ENCODE measurements around the gene FSTL5.

FSTL5 gene

DNA sequence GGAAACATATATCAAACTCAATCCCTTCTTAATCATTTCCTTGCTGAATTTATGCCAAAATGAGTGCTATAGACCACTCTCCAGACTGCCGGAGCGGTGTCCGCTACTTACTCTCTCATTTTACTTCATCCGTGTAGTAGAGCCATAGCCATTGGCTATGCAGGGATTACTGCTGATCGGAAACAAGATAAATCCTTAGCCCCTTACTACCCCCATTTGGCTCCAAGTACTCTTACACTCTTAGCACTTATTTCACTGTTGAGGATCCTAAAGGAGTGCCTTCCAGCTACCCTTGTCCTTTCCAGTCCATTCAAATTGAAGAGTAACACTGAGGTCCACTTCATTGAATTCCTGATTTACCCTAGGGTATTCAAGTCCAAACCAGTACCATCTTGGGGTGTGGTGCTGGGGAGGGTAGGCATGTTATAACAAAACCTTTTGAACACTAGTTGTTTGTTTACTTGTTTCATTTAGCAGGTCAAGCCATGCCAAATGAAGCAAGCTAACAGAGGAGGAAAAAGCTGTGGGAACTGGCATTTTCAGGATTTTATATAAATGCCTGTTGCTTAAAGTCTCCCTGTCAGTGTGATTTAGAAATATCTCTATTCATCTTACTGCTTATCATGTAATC lies 715.1 kb downstream of the FSTL5 start:
- H3K4me3 ChIP-seq (ENCODE audit: low read depth in 1 of 2, low read length in 2 of 2), result no peak overlapping the region
- no peak for TF ChIP-seq EZH2 (IDR thresholded peaks at IDR 0.05; ENCODE audit: borderline replicate concordance, low read depth, low read length, severe bottlenecking)
- H3K9me3 ChIP-seq (ENCODE audit: insufficient read depth, low read length, severe bottlenecking), result no peaks in the 10 kb centered on the region
- no peak for ATAC-seq (ENCODE audit: insufficient read depth, low read depth)
- no peaks in the 10 kb centered on the region for H3K4me1 ChIP-seq (ENCODE audit: insufficient read depth, low read length)
- H3K27me3 ChIP-seq (ENCODE audit: insufficient read depth, low read length, poor library complexity), result no peaks in the 10 kb centered on the region
- no peaks in the 10 kb centered on the region for H4K20me1 ChIP-seq (ENCODE audit: insufficient read depth, low read length)
- H3K9ac ChIP-seq (ENCODE audit: low read depth, low read length), result no peak overlapping the region
- no peak overlapping the region for H3K27ac ChIP-seq (ENCODE audit: low read length)
- no peak for DNase-seq
- no peak overlapping the region for H2AFZ ChIP-seq (ENCODE audit: low read depth, low read length)
- H3K79me2 ChIP-seq (ENCODE audit: insufficient read depth, low read length), result no peaks in the 10 kb centered on the region
- no peaks in the 10 kb centered on the region for H3K36me3 ChIP-seq (ENCODE audit: insufficient read depth, low read length)
- H3K4me2 ChIP-seq (ENCODE audit: insufficient read depth, low read length), result no peak overlapping the region

DNA sequence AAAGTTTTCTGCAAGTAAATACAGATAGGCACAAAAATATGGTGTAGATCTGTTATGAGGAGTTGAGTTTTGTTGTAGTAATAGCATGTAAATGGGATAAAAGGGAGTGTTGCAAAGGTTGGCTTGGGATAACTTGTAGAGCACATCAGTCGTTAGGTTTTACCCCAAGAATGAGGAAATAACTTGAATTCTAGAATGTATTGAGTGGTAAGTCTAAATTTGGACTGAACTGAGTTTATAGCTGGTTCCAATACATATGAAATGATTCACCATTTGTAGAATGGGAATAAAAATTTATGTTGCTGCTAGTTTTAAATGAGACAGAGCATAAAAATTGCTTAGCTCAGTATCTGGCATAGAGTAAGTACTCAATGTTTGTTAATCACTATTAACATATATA lies 719.2 kb downstream of the FSTL5 start:
- Histone ChIP-seq H3K27ac (ENCODE audit: low read length) (no peak overlapping the region), H3K79me2 (ENCODE audit: insufficient read depth, low read length) (no peaks in the 10 kb centered on the region), H3K4me1 (ENCODE audit: insufficient read depth, low read length) (no peaks in the 10 kb centered on the region), H3K36me3 (ENCODE audit: insufficient read depth, low read length) (no peaks in the 10 kb centered on the region), H3K4me3 (ENCODE audit: low read depth in 1 of 2, low read length in 2 of 2) (no peak overlapping the region), H3K9ac (ENCODE audit: low read depth, low read length) (no peak overlapping the region), H3K9me3 (ENCODE audit: insufficient read depth, low read length, severe bottlenecking) (no peaks in the 10 kb centered on the region), H4K20me1 (ENCODE audit: insufficient read depth, low read length) (no peaks in the 10 kb centered on the region), H3K27me3 (ENCODE audit: insufficient read depth, low read length, poor library complexity) (no peaks in the 10 kb centered on the region), H2AFZ (ENCODE audit: low read depth, low read length) (no peak overlapping the region), H3K4me2 (ENCODE audit: insufficient read depth, low read length) (no peak overlapping the region)
- TF ChIP-seq, protein P1, sequence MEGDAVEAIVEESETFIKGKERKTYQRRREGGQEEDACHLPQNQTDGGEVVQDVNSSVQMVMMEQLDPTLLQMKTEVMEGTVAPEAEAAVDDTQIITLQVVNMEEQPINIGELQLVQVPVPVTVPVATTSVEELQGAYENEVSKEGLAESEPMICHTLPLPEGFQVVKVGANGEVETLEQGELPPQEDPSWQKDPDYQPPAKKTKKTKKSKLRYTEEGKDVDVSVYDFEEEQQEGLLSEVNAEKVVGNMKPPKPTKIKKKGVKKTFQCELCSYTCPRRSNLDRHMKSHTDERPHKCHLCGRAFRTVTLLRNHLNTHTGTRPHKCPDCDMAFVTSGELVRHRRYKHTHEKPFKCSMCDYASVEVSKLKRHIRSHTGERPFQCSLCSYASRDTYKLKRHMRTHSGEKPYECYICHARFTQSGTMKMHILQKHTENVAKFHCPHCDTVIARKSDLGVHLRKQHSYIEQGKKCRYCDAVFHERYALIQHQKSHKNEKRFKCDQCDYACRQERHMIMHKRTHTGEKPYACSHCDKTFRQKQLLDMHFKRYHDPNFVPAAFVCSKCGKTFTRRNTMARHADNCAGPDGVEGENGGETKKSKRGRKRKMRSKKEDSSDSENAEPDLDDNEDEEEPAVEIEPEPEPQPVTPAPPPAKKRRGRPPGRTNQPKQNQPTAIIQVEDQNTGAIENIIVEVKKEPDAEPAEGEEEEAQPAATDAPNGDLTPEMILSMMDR (IDR thresholded peaks at IDR 0.05; ENCODE audit: borderline replicate concordance, extremely low read depth, low read length, poor library complexity, severe bottlenecking), result no peak
- no peak for TF ChIP-seq EZH2 (IDR thresholded peaks at IDR 0.05; ENCODE audit: borderline replicate concordance, low read depth, low read length, severe bottlenecking)
- DNase-seq (no peak), ATAC-seq (ENCODE audit: insufficient read depth, low read depth) (no peak)

DNA sequence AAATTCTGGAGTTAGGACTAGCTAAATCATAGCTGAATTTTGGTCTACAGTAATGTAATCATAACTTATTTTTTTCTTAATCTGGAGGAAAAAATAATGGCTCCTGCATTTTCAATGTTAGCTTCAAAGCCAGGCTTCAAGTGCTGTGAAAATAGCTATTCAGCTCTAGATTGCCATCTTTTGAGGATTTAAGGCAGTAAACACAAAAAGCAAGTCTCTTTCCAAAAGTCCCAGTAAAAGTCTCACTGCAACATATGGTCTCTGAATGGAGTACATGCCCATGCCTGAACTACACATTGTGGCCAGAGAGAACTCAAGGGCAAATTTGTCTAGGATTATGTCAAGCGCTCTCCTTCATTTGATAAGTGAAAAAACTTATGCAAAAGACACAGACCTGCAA lies 720.9 kb downstream of the FSTL5 start:
- no peak overlapping the region for H2AFZ ChIP-seq (ENCODE audit: low read depth, low read length)
- no peak overlapping the region for H3K4me3 ChIP-seq (ENCODE audit: low read depth in 1 of 2, low read length in 2 of 2)
- H3K9me3 ChIP-seq (ENCODE audit: insufficient read depth, low read length, severe bottlenecking), result no peaks in the 10 kb centered on the region
- H3K9ac ChIP-seq (ENCODE audit: low read depth, low read length), result no peak overlapping the region
- no peaks in the 10 kb centered on the region for H3K27me3 ChIP-seq (ENCODE audit: insufficient read depth, low read length, poor library complexity)
- TF ChIP-seq, protein P1 (IDR thresholded peaks at IDR 0.05; ENCODE audit: borderline replicate concordance, extremely low read depth, low read length, poor library complexity, severe bottlenecking), result no peak
- TF ChIP-seq EZH2 (IDR thresholded peaks at IDR 0.05; ENCODE audit: borderline replicate concordance, low read depth, low read length, severe bottlenecking), result no peak
- H3K79me2 ChIP-seq (ENCODE audit: insufficient read depth, low read length), result no peaks in the 10 kb centered on the region
- H3K4me2 ChIP-seq (ENCODE audit: insufficient read depth, low read length), result no peak overlapping the region
- no peak overlapping the region for H3K27ac ChIP-seq (ENCODE audit: low read length)
- H3K4me1 ChIP-seq (ENCODE audit: insufficient read depth, low read length), result no peaks in the 10 kb centered on the region
- no peaks in the 10 kb centered on the region for H3K36me3 ChIP-seq (ENCODE audit: insufficient read depth, low read length)
- ATAC-seq (ENCODE audit: insufficient read depth, low read depth) (no peak), DNase-seq (no peak)
- H4K20me1 ChIP-seq (ENCODE audit: insufficient read depth, low read length), result no peaks in the 10 kb centered on the region

DNA sequence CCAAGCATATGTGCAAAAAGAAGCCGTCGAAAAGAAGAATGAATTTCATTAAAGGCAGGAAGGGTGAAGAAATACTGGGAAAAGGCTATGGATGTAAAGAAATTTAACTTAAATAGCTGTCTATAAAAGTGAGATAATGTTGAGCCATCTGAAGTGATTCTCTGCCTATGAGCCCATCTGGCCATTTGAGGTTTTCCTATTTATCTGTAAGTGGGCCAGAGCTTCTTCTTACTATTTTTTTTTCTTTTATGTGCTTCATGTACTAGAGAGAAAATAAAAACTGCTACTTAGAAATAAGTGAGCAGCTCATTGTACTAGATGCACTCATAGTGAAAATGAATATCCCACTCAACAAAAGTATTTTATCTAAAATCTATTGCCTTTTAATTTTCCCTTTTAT lies 725.7 kb downstream of the FSTL5 start:
- no peaks in the 10 kb centered on the region for H3K27me3 ChIP-seq (ENCODE audit: insufficient read depth, low read length, poor library complexity)
- H2AFZ ChIP-seq (ENCODE audit: low read depth, low read length), result no peak overlapping the region
- H3K27ac ChIP-seq (ENCODE audit: low read length), result no peak overlapping the region
- no peak overlapping the region for H3K4me3 ChIP-seq (ENCODE audit: low read depth in 1 of 2, low read length in 2 of 2)
- no peak for ATAC-seq (ENCODE audit: insufficient read depth, low read depth)
- H3K9me3 ChIP-seq (ENCODE audit: insufficient read depth, low read length, severe bottlenecking), result no peaks in the 10 kb centered on the region
- TF ChIP-seq, protein P1 (IDR thresholded peaks at IDR 0.05; ENCODE audit: borderline replicate concordance, extremely low read depth, low read length, poor library complexity, severe bottlenecking), result no peak
- no peak for TF ChIP-seq EZH2 (IDR thresholded peaks at IDR 0.05; ENCODE audit: borderline replicate concordance, low read depth, low read length, severe bottlenecking)
- H3K9ac ChIP-seq (ENCODE audit: low read depth, low read length), result no peak overlapping the region
- no peak for DNase-seq
- H3K4me1 ChIP-seq (ENCODE audit: insufficient read depth, low read length), result no peaks in the 10 kb centered on the region
- no peaks in the 10 kb centered on the region for H3K79me2 ChIP-seq (ENCODE audit: insufficient read depth, low read length)
- H3K4me2 ChIP-seq (ENCODE audit: insufficient read depth, low read length), result no peak overlapping the region
- no peaks in the 10 kb centered on the region for H4K20me1 ChIP-seq (ENCODE audit: insufficient read depth, low read length)
- H3K36me3 ChIP-seq (ENCODE audit: insufficient read depth, low read length), result no peaks in the 10 kb centered on the region

Measured in DND-41 (cell line).